GM18505 (cell line): ENCODE data around the gene ACKR2.
"Not testable (repeated sequence)": the region's sequence is repeated elsewhere in the genome, so short reads cannot be mapped to it uniquely, and the experiment has no call there.

Experiments
- ATAC-seq: cut with Tn5 transposase; IDR thresholded peaks from one replicate; pipeline ENCODE4 v1.9.1; 2021; ENCODE audit not compliant: unreplicated experiment
- POLR2A ChIP-seq: IDR thresholded peaks from 4 replicates; pipeline ENCODE4 v1.6.1; 2011; ENCODE audit warnings: borderline replicate concordance; ENCODE audit not compliant: insufficient read depth, insufficient read length; ENCODE audit errors: extremely low read depth

The ACKR2 gene

GRCh38 chr3:42807929-42808328, 1.3 kb upstream of the ACKR2 start:
- TF ChIP-seq POLR2A, result no peak

GRCh38 chr3:42810706-42811105, 1.5 kb downstream of the ACKR2 start:
- ATAC-seq, result not testable (repeated sequence)

More at GRCh38 chr3:42807929-42808328, 1.3 kb upstream of the ACKR2 start:
- no peak for ATAC-seq

GRCh38 chr3:42811118-42811883, 2.1 kb downstream of the ACKR2 start:
- not testable (repeated sequence) for ATAC-seq

GRCh38 chr3:42814246-42814645, 5.0 kb downstream of the ACKR2 start:
- no peak for ATAC-seq
- no peak for TF ChIP-seq POLR2A

- no peak for TF ChIP-seq POLR2A
- ATAC-seq, result no peak
These were observed 5.8 kb downstream of the ACKR2 start for GRCh38 chr3:42814914-42815507.

- no peak for TF ChIP-seq POLR2A
- ATAC-seq, result no peak
These were observed 6.6 kb downstream of the ACKR2 start for GRCh38 chr3:42815826-42816225.

GRCh38 chr3:42819351-42819965, 10.2 kb downstream of the ACKR2 start:
- no peak for ATAC-seq
- TF ChIP-seq POLR2A, result no peak

- ATAC-seq, result no peak
These were observed 11.5 kb downstream of the ACKR2 start for GRCh38 chr3:42820746-42821051.

GRCh38 chr3:42822828-42823227, 13.6 kb downstream of the ACKR2 start:
- no peak for ATAC-seq
- no peak for TF ChIP-seq POLR2A

More at GRCh38 chr3:42820746-42821051, 11.5 kb downstream of the ACKR2 start:
- TF ChIP-seq POLR2A, result no peak

- no peak for ATAC-seq
- TF ChIP-seq POLR2A, result no peak
These were observed 14.1 kb downstream of the ACKR2 start for GRCh38 chr3:42823351-42823750.

- TF ChIP-seq POLR2A, result no peak
- ATAC-seq, result no peak
These were observed 16.9 kb downstream of the ACKR2 start for GRCh38 chr3:42826141-42826540.

GRCh38 chr3:42827023-42827422, 17.8 kb downstream of the ACKR2 start:
- TF ChIP-seq POLR2A, result no peak
- no peak for ATAC-seq

- no peak for TF ChIP-seq POLR2A
These were observed 18.4 kb downstream of the ACKR2 start for GRCh38 chr3:42827654-42828053.

GRCh38 chr3:42829083-42829627, 19.9 kb downstream of the ACKR2 start:
- ATAC-seq, result no peak
- TF ChIP-seq POLR2A, result no peak

More at GRCh38 chr3:42827654-42828053, 18.4 kb downstream of the ACKR2 start:
- no peak for ATAC-seq
